HepG2 (cell line): Measurements from ENCODE around the gene HMGN1. TPM values are rescaled to one million over a fixed set of nuclear protein-coding genes. Genes with fewer than 3 reads are reported as not detected.
A peak's percentile ranks its signal among the peaks of the same experiment; 100 is the strongest.

Experiments used
- AGO2 ChIP-seq: fragments of 200-400 bp; formaldehyde crosslinking; optimal IDR thresholded peaks from 2 replicates; pipeline ENCODE3; 2017; ENCODE audit warnings: mild to moderate bottlenecking, low read depth, low read length, moderate library complexity
- E2F5 ChIP-seq: sonication (generic); formaldehyde crosslinking; conservative IDR thresholded peaks from 2 replicates; pipeline ENCODE4 v1.4.0; 2020; ENCODE audit warnings: missing genetic modification reagents
- HBP1 ChIP-seq: IDR thresholded peaks from 2 replicates; pipeline ENCODE4 v1.6.1; 2016; ENCODE audit warnings: low read depth, control low read depth
- HIC2 ChIP-seq: sonication (generic); formaldehyde crosslinking; IDR thresholded peaks from 2 replicates; pipeline ENCODE4 v1.9.0; 2022; ENCODE audit warnings: low read depth, missing genetic modification reagents
- KAT7 ChIP-seq: IDR thresholded peaks from 2 replicates; pipeline ENCODE4 v1.6.1; 2018; ENCODE audit warnings: borderline replicate concordance, missing compliant biosample characterization
- KDM1A ChIP-seq: IDR thresholded peaks from 2 replicates; pipeline ENCODE4 v1.6.1; 2016; ENCODE audit warnings: missing compliant biosample characterization
- PHF8 ChIP-seq: sonication (generic); formaldehyde crosslinking; IDR thresholded peaks from 2 replicates; pipeline ENCODE4 v1.5.0; 2020; ENCODE audit warnings: missing genetic modification reagents
- PLSCR1 ChIP-seq: sonication (generic); formaldehyde crosslinking; IDR thresholded peaks from 2 replicates; pipeline ENCODE4 v1.5.0; 2020; ENCODE audit warnings: missing genetic modification reagents, mild to moderate bottlenecking, borderline replicate concordance
- POLR2G ChIP-seq: fragments of 200-400 bp; formaldehyde crosslinking; IDR thresholded peaks from 2 replicates; pipeline ENCODE4 v1.6.1; 2018; ENCODE audit warnings: mild to moderate bottlenecking, low read depth, low read length, moderate library complexity
- PRDM15 ChIP-seq: sonication (generic); formaldehyde crosslinking; IDR thresholded peaks from 2 replicates; pipeline ENCODE4 v1.4.0; 2020; ENCODE audit warnings: missing genetic modification reagents
- RAD51 ChIP-seq: fragments of 450-650 bp; IDR thresholded peaks from 2 replicates; pipeline ENCODE4 v1.6.1; 2016; ENCODE audit warnings: borderline replicate concordance
- ZBTB44 ChIP-seq: sonication (generic); formaldehyde crosslinking; IDR thresholded peaks from 2 replicates; pipeline ENCODE4 v1.4.0; 2020; ENCODE audit warnings: missing genetic modification reagents
- ZMYM2 ChIP-seq: sonication (generic); formaldehyde crosslinking; IDR thresholded peaks from 2 replicates; pipeline ENCODE4 v1.8.0; 2022; ENCODE audit warnings: mild to moderate bottlenecking, missing genetic modification reagents
- ZNF34 ChIP-seq: sonication (generic); formaldehyde crosslinking; IDR thresholded peaks from 2 replicates; pipeline ENCODE4 v1.4.0; 2020; ENCODE audit warnings: mild to moderate bottlenecking, missing genetic modification reagents, borderline replicate concordance
- ZNF446 ChIP-seq: sonication (generic); formaldehyde crosslinking; IDR thresholded peaks from 2 replicates; pipeline ENCODE4 v1.5.0; 2020; ENCODE audit warnings: mild to moderate bottlenecking, missing genetic modification reagents
- ZNF558 ChIP-seq: sonication (generic); formaldehyde crosslinking; IDR thresholded peaks from 2 replicates; pipeline ENCODE4 v1.9.0; 2022; ENCODE audit warnings: mild to moderate bottlenecking, missing genetic modification reagents, borderline replicate concordance
- ZNF563 ChIP-seq: sonication (generic); formaldehyde crosslinking; IDR thresholded peaks from 2 replicates; pipeline ENCODE4 v1.8.0; 2022; ENCODE audit warnings: mild to moderate bottlenecking, moderate library complexity, missing genetic modification reagents
- ZNF564 ChIP-seq: sonication (generic); formaldehyde crosslinking; IDR thresholded peaks from 2 replicates; pipeline ENCODE4 v1.8.1; 2023; ENCODE audit warnings: mild to moderate bottlenecking, missing genetic modification reagents
- ZNF619 ChIP-seq: sonication (generic); formaldehyde crosslinking; IDR thresholded peaks from 2 replicates; pipeline ENCODE4 v1.4.0; 2020; ENCODE audit warnings: mild to moderate bottlenecking, missing genetic modification reagents
- ZNF709 ChIP-seq: sonication (generic); formaldehyde crosslinking; IDR thresholded peaks from 2 replicates; pipeline ENCODE4 v1.5.0; 2020; ENCODE audit warnings: mild to moderate bottlenecking, missing genetic modification reagents
- polyA plus RNA-seq, 8 experiments: library from polyadenylated mRNA; depleted of rRNA in 3 of 8; stranded (reverse) in 7 of 8; unstranded in 1 of 8; fragments of >200 nt; fragmentation: Illumina TruSeq in 4 of 8; extraction: Trizol in 4 of 8; gene quantifications; 2 replicates each; pipeline versions ENCODE4 v1.2.1 to v1.2.3, GENCODE V29; 2011 to 2016; ENCODE audit warnings: low read depth in 4 of 8, missing spikeins in 1 of 8, mixed read lengths in 1 of 8; ENCODE audit not compliant: insufficient read depth in 1 of 8
- total RNA-seq, 5 experiments: library from RNA; depleted of rRNA; stranded (reverse); fragments of >200 nt; fragmentation: Illumina TruSeq; extraction: Trizol; gene quantifications; 2 replicates each; pipeline ENCODE4 v1.2.3, GENCODE V29; 2016; ENCODE audit warnings: low read depth in 1 of 5

Gene HMGN1
- total and polyA plus RNA-seq, 2 of the 13 experiments (the other 11 are each of a cell fraction or from before 2014, with no cell fraction given) = 104 to 286 TPM

- TF ChIP-seq ZNF446 = peak; percentile 17; the same call in 1 of the 2 replicates
- TF ChIP-seq E2F5 (CRISPR knock-in tag) = no peak
- 0 out of 2 replicates have a peak, but pooled peaks have one; percentile 2 for TF ChIP-seq PRDM15 (CRISPR knock-in tag)
- no peak for TF ChIP-seq ZNF619 (CRISPR knock-in tag)
- TF ChIP-seq KDM1A (CRISPR knock-in tag) = no peak
- no peak for TF ChIP-seq POLR2G
- TF ChIP-seq KAT7 (CRISPR knock-in tag) = 0 out of 2 replicates have a peak, but pooled peaks have one; percentile 21
- TF ChIP-seq HBP1 (CRISPR knock-in tag) = no peak
- TF ChIP-seq ZNF709 = 0 out of 2 replicates have a peak, but pooled peaks have one; percentile 41
- TF ChIP-seq ZNF564 = peak; percentile 19; the same call in 1 of the 2 replicates
- TF ChIP-seq AGO2 = peak; percentile 54
- no peak for TF ChIP-seq ZBTB44 (CRISPR knock-in tag)
- TF ChIP-seq PLSCR1 (CRISPR knock-in tag) = no peak
- TF ChIP-seq ZMYM2 = no peak
- peak; percentile 0; the same call in 1 of the 2 replicates for TF ChIP-seq ZNF558 (CRISPR knock-in tag)
- no peak for TF ChIP-seq RAD51
- 0 out of 2 replicates have a peak, but pooled peaks have one; percentile 19 for TF ChIP-seq ZNF34 (CRISPR knock-in tag)
- no peak for TF ChIP-seq ZNF563 (CRISPR knock-in tag)
- TF ChIP-seq PHF8 (CRISPR knock-in tag) = no peak
- no peak for TF ChIP-seq HIC2 (CRISPR knock-in tag)
Observed at GRCh38 chr21:39313042-39313570, 35.8 kb downstream of the HMGN1 start (continued).
